GM18526 (cell line): ENCODE results near the gene FKRP.
A peak's percentile ranks its signal among the peaks of the same experiment; 100 is the strongest.

Experiments
- POLR2A ChIP-seq: IDR thresholded peaks from 3 replicates; pipeline ENCODE4 v1.6.1; 2011; ENCODE audit not compliant: insufficient read length; ENCODE audit errors: extremely low read depth

FKRP gene

DNA sequence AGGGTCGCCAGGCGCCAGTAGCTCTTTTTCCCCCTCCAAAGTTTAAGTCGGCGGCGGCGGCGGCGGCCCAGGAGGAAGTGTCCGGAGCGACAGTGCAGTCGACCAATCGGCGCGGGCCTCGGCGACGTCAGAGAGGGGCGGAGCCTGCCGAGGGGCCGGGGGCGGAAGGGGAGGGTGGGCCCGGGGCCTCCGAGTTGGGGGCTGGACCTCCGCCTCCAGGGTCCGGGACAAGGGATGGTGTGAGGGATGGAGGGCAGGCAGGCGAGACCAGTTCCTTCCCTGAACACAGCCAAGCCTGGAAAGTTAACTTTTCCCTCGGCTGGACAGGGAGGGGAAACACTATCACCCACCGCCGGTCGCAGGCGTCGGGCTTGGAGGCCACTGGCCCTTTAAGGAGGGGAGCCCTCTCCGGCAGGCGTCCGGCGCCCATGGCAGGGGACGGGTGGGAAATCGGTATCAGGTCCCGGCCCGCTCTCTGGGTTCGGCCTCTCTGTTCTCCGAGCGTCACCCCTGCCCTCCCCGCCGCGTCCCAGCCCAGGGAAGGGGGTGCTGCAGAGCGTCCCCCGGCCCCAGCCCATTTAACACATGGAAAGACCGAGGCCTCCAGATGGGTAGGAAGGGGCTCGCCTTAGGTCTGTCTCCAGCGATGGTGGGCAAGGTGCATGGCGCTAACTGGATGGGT is 28.7 kb upstream of the FKRP start, which contains the start of gene PRKD2:
TSS of gene PRKD2 (minus strand) at position 81 of the 682 bp plus-strand sequence. CDS start 744 bp downstream, outside the sequence.
- TF ChIP-seq POLR2A, result peak; percentile 53

DNA sequence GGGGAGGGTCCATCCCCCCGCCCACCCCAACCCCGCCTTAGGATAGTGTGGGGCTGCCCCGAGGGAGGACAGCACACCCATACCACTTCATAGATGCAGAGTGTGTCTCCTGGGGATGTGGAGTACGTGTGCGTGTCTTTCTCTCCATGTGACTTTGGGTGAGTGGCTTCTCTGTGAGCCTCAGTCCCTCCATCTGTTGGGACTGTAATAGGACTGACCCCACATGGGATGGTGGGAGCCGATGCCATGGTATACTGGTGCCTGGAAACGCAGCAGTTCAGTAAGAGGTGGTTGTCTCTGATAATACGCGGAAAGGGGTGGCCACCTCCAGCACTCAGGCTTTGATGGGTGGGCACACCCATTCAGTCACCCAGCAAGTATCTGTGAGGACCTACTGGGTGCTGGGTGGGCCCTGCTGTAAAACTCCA is 28.1 kb upstream of the FKRP start:
- TF ChIP-seq POLR2A, result peak; percentile 3

DNA sequence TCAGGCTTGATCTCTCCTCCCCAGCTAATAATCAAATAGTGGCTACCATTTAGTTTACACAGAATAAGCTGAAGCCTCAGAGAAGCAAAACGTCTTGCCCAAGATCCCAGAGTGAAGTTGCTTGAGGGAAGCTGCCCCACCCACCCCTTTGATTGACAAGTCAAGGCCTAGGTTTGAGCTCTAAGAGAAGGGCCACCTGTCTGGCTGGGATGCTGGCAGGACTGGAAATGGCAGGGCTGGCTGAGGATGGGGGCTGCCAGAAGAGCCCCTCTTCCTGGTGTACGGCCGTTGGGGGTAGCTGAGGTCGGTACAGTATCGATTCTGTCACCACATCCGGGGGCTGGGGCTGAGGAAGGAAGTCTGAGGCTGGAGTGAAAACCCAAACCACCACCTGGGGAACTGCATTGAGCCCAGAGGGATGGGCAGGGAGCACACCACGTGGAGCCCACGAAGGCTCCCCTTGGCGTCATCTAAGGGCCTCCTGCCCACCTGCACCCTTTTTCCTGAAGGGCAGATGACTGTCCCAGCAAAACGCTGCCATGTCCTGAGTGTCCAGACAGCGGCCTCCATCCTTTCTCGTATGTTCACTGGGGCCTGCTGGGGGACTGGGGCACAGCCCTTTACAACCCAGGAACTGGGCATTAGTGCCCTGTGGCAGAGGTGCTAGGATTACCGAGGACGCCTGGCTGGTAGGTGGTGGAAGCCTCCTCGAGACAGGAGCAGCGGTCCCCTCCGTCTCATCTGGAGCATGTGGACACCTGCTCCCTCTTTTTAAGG is 27.5 kb upstream of the FKRP start:
- TF ChIP-seq POLR2A, result peak; percentile 46

DNA sequence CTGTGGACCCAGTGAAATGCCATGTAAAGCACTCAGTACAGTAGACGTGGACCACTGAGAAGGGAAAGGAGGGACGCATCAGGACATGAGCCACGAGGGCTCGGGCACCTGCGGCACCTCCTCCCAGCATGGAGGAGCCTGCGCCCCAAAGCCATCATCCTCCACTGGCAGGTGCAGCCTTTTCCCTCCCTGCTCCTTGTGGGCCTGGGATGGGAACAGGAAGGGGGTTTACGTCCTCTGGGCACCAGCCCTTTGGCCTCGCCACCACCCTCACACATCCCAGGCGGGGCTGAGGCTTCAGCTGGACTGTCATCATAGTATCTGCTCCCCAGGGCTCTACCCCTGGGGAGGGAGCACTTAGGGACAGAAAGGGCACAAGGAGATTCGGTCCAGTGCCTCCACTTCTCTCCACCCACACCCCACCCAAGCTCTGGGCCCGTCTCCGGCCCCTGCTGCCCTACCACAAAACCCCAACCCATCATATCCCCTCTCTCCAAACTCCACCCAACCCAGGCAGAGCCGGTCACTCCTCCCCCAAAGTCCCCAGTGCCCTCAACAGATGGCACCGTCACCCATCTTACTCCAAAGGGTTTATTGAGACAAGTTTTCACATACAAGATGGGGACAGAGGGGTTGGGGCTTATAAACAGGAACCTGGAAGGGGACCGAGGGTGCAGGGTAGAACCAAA is 26.8 kb upstream of the FKRP start:
- TF ChIP-seq POLR2A, result peak; percentile 59

DNA sequence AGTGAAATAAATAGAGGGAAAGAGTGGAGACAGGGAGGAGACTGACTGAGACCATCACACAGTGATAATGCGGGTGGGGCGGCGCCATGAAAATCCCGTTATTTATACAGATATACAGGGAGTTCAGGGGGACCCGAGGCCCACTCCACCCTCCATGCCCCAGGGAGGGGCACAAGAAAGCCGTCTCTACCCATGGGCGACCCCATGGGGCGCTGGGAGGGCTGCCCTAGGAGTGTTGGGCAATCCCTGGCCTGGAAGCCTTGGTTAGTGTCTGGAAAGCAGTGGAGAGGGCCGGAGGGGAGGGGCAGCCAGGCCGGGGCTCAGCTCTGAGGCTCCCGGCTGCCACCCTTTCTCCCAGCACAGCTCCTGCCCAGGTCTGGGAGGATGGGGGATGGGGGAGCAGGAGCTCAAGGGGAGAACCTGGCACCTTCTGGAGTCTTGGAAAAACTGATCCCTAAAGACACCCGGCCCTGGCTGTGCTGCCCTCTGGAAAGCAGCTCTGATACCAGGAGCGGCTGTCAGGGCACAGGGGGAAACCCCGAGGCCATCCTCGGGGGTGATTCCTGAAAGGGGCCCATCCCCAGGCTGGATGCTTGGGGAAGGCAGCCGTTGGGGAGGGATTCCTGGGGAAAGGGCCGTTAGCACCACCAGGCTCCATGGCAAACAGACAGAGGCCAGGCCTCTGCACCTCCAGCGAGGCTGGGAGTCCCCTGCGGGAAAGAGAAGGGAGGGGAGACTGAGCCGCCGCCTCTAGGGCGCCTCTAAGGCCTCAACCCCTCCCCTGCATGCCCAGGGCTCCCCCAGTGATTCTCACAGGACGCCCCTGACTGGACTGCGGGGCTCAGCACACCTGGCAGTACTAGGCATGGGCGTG is 26.0 kb upstream of the FKRP start:
- TF ChIP-seq POLR2A, result no peak

DNA sequence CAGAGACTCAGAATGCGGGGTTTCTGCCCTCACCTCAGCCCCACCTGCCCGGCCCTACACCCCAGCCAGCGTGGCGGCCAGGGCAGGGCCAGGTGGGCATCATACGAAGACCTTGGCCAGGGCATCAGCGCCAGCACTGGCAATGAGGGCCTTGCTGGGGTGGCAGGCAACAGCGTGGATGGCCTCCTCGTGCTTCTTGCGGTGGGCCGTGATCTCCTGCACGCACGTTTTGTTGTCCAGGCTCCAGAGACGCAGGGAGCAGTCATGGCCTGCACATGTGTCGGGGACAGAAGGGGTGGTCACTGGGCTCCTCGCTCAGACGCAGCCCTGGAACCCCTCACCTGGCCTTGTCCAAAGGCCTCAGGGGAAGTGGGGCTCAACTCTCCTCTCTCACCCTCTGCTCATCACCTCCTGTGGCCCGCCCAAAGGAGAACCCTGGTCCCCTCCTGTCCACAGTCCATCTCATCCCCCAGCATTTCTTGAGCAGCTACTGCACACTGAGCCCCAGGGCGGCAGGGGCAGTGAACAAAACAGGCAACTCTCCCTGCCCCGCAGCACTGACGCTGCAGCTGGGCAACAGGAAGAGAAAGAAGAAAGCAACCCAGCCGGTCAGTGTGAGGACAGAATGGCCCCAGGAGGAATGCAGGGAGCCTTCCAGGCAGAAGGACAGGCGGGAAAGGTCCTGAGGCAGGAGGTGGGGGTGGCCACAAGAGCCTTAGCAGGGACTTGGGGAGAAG is 25.2 kb upstream of the FKRP start:
- no peak for TF ChIP-seq POLR2A

DNA sequence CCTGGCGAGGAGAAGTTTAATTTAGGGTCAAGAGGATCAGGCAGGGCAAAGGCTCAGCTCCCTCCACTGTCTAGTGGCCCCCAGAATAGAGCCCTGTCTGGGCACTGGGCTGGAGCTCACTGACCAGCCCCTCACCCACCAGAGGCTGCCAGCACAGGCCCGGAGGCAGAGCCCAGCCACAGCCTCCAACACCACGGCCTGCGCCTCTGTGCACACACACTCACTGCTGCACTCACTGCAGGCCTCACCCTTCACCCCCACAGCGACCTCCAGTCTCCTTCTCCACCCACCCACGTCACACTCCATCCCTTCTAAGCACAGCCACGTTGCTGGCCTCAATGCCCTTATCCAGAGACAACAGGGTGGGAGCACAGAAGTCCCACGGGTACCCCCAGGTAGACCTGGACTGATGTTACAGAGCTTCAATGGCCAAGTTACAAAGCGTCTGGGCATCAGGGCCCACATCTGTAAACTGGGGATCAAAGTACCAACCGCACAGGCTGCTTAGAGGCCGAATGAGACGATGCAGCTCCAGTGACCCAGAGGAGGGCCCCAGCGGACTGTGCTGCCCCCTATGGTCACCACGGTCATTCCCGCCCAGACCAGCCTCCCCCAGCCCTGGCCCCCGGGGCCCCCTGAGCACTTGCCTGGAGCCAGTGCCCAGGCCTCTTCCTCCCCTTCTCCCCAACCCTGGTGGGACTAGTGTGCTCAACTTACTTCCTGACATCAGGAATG is 24.4 kb upstream of the FKRP start:
- TF ChIP-seq POLR2A, result no peak

DNA sequence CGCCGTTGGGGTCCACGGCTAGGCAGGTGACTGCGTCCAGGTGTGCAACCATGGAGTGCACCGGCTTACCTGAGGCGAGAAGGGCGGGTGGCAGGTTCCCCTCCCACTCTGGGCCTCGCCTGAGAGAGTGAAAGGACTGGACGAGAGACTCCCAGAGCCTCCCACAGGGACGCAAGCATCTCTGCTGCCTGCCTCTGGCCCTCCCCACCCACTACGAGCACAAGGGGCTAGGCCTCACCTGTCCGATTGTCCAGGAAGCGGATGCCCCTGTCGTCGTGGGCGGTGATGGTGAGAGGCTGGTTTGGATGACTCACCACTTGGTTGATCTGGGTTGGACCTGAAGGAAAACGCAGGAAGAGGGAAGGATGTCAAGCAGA is 23.9 kb upstream of the FKRP start:
- no peak for TF ChIP-seq POLR2A

DNA sequence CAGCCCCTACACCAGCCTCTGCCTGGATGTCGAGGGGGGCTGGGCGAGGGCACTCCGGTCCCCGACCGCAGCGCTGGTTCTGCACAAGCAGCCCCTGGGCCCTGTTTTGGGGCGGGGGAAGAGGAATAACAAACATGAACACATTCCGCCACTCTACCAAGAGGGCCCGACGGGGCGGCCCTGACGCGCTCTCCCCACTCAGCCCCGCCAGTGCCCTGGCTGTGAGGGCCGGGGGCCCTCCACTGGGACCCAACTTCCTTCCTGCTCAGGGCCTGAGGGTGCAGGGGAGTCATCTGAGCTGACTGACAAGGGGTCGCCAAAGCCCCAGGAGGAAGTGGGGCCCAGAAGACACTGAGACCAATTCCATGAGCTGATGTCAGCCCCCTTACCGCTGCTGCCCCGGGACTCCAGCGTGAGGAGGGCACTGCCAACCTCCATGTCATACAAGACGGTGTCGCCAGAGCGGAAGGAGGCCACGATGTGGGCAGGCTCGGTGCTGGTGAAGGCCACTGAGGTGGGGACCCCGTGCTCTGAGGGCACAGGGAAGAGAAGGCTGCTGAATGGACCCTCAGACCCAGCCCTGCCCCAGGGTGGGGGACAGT is 23.3 kb upstream of the FKRP start:
- no peak for TF ChIP-seq POLR2A

DNA sequence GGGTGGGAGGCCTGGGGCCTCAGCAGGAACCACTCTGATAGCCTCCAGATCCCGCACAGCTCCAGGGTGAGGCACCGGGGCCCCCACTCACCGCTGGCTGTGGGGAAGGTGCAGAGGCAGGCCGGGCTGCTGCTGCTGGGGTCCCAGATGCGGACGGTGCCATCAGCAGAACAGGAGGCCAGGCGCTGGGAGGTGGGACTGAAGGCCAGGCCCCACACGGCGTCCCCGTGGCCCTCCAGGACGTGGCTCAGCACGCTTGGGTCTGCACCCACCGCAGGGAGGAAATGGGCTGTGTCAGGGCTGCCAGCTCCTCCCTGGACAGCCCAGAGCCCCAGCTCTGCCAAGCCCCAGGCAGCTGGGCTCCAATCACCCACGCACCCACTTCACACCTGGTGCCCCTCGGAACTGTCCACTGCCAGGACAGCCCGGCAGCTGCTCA is 22.8 kb upstream of the FKRP start:
- TF ChIP-seq POLR2A, result no peak

DNA sequence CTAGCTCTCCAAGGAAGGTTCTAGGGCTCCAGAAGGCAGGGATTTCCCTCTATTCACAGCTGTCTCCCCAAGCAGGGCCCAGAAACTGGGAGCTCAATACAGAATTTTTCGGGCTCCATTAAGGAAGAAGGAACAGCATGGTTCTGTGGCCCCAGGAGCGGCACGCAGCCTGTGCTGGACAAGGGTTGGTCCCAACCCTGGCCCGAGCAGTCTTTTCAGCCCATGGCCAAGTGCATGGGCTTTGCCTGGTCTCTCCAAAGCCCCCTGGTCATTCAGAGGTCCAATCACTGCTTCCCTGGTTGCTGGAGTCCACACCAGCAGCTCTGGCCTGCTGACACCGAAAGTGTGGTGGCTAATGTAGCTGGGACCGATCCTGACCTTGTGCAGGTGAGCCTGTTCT is 22.4 kb upstream of the FKRP start:
- TF ChIP-seq POLR2A, result no peak

DNA sequence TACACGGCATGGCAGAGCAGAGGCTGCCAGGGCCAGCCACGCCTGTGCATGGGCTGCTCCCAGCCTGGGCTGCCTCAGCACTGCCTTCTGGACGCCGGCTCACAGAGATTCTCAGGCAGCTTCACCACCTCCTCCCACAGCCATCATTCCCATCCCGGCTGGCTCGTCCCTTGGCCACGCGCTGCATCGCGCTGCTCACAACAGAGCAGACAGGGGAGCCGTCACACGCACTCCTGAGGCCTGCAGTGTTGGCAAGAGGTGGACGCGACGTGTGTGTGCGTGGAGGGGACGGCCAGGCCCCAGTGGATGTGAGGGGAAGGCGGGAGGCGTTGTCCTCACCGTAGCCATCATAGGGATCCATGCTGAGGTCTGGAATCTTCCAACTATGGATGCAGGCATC is 21.4 kb upstream of the FKRP start:
- TF ChIP-seq POLR2A, result no peak
